WI38 (cell line): ENCODE results near the gene MYH4.

Experiments used
- H3K4me3 ChIP-seq: 2 replicates; pipeline ENCODE4 v1.5.1; 2011; ENCODE audit warnings: low read depth, mild to moderate bottlenecking, control low read depth, low read length
- TF ChIP-seq, protein P1 (sequence below): IDR thresholded peaks from 2 replicates; pipeline ENCODE4 v1.5.1; 2012; ENCODE audit warnings: low read depth, mild to moderate bottlenecking, control low read depth, low read length

The MYH4 gene

DNA sequence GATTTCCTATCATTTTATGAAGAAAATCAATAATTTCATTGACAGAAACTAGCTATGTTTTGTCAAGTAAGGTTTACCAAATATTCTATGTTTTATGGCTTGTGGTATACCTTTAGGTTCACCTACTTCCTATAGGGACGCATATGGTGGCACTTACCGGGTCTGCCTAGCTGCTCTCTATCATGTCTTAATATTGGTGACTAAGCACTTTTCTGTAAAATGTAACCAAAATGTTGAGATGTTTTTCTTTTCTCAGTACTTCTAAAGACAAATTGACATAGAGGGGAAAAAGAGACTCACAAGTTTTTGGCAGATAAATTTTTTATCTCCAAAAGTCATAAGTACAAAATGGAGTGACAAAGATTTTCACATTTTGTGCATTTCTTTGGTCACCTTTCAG lies 22.6 kb upstream of the MYH4 start:
- TF ChIP-seq, protein P1, sequence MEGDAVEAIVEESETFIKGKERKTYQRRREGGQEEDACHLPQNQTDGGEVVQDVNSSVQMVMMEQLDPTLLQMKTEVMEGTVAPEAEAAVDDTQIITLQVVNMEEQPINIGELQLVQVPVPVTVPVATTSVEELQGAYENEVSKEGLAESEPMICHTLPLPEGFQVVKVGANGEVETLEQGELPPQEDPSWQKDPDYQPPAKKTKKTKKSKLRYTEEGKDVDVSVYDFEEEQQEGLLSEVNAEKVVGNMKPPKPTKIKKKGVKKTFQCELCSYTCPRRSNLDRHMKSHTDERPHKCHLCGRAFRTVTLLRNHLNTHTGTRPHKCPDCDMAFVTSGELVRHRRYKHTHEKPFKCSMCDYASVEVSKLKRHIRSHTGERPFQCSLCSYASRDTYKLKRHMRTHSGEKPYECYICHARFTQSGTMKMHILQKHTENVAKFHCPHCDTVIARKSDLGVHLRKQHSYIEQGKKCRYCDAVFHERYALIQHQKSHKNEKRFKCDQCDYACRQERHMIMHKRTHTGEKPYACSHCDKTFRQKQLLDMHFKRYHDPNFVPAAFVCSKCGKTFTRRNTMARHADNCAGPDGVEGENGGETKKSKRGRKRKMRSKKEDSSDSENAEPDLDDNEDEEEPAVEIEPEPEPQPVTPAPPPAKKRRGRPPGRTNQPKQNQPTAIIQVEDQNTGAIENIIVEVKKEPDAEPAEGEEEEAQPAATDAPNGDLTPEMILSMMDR, result no peak
- H3K4me3 ChIP-seq, result no peak overlapping the region

- H3K4me3 ChIP-seq, result no peak overlapping the region
- TF ChIP-seq, protein P1, result no peak
Measured at GRCh38 chr17:10482252-10482651, 12.9 kb upstream of the MYH4 start.

GRCh38 chr17:10477701-10478100 lies 8.3 kb upstream of the MYH4 start:
- TF ChIP-seq, protein P1, result no peak
- H3K4me3 ChIP-seq, result no peak overlapping the region

GRCh38 chr17:10474536-10474935 lies 5.2 kb upstream of the MYH4 start:
- TF ChIP-seq, protein P1, result no peak
- no peak overlapping the region for H3K4me3 ChIP-seq

- H3K4me3 ChIP-seq, result no peak overlapping the region
- TF ChIP-seq, protein P1, result no peak
Measured at GRCh38 chr17:10471858-10472257, 2.5 kb upstream of the MYH4 start.

GRCh38 chr17:10463402-10463801 lies 6.0 kb downstream of the MYH4 start:
- no peak overlapping the region for H3K4me3 ChIP-seq
- TF ChIP-seq, protein P1, result no peak

GRCh38 chr17:10460062-10460461 lies 9.3 kb downstream of the MYH4 start:
- TF ChIP-seq, protein P1, result no peak

More at GRCh38 chr17:10460062-10460461, 9.3 kb downstream of the MYH4 start:
- no peak overlapping the region for H3K4me3 ChIP-seq
